Fibroblast of skin of abdomen (primary cell): ENCODE results near the gene SMPDL3B.
"Not testable (repeated sequence)": the region's sequence is repeated elsewhere in the genome, so short reads cannot be mapped to it uniquely, and the experiment has no call there.

Experiments
- DNase-seq: peaks from one replicate; pipeline ENCODE4 v3.0.0-alpha.2; 2013

Gene SMPDL3B

GRCh38 chr1:27971674-27972073, 36.9 kb downstream of the SMPDL3B start:
- DNase-seq = no peak

- no peak for DNase-seq
Observed at GRCh38 chr1:27972141-27972540, 37.3 kb downstream of the SMPDL3B start.

GRCh38 chr1:27973771-27974416, 39.1 kb downstream of the SMPDL3B start:
- no peak for DNase-seq

- DNase-seq = no peak
Observed at GRCh38 chr1:27974417-27974781, 39.6 kb downstream of the SMPDL3B start.

GRCh38 chr1:27979151-27979858, 44.5 kb downstream of the SMPDL3B start:
- peak; percentile 63 for DNase-seq

- no peak for DNase-seq
Observed at GRCh38 chr1:27979859-27980201, 45.0 kb downstream of the SMPDL3B start.

- DNase-seq = peak; percentile 52
Observed at GRCh38 chr1:27980216-27980845, 45.5 kb downstream of the SMPDL3B start.

- DNase-seq = peak; percentile 37
Observed at GRCh38 chr1:27981145-27981544, 46.3 kb downstream of the SMPDL3B start.

GRCh38 chr1:27990920-27991537, 56.2 kb downstream of the SMPDL3B start:
- DNase-seq = no peak

GRCh38 chr1:27992276-27992675, 57.5 kb downstream of the SMPDL3B start:
- DNase-seq = no peak

- DNase-seq = no peak
Observed at GRCh38 chr1:27993241-27993640, 58.4 kb downstream of the SMPDL3B start.

GRCh38 chr1:27994060-27994459, 59.3 kb downstream of the SMPDL3B start:
- DNase-seq = no peak

GRCh38 chr1:27994526-27994925, 59.7 kb downstream of the SMPDL3B start:
- not testable (repeated sequence) for DNase-seq

GRCh38 chr1:27999055-27999454, 64.3 kb downstream of the SMPDL3B start:
- no peak for DNase-seq

- DNase-seq = no peak
Observed at GRCh38 chr1:28002600-28002999, 67.8 kb downstream of the SMPDL3B start.

- not testable (repeated sequence) for DNase-seq
Observed at GRCh38 chr1:28003117-28003516, 68.3 kb downstream of the SMPDL3B start.
